OCI-LY1 (cell line): Measurements from ENCODE around the gene SAP30BP.

Experiments used
- H2AFZ ChIP-seq: fragments of 200-600 bp; sonication (generic), shearing (Covaris generic); 2 replicates; pipeline ENCODE4 v1.6.0; 2014; ENCODE audit warnings: antibody characterized with exemption, mild to moderate bottlenecking, low read length
- H3F3A ChIP-seq: fragments of 200-600 bp; sonication (generic), shearing (Covaris generic); 2 replicates; pipeline ENCODE4 v1.6.0; 2014; ENCODE audit warnings: mild to moderate bottlenecking, antibody characterized with exemption, low read length, moderate library complexity; ENCODE audit not compliant: insufficient read depth
- H3K27ac ChIP-seq: fragments of 200-600 bp; sonication (generic); 2 replicates; pipeline ENCODE4 v1.5.1; 2014; ENCODE audit warnings: low read length, mixed run types, mild to moderate bottlenecking, low read depth; ENCODE audit not compliant: poor library complexity, severe bottlenecking
- H3K27me3 ChIP-seq: fragments of 200-600 bp; sonication (generic); 2 replicates; pipeline ENCODE4 v1.6.0; 2014; ENCODE audit warnings: antibody characterized with exemption, mild to moderate bottlenecking, low read length, moderate library complexity; ENCODE audit not compliant: insufficient read depth
- H3K36me3 ChIP-seq: fragments of 200-600 bp; sonication (generic); 2 replicates; pipeline ENCODE4 v1.6.1; 2014; ENCODE audit warnings: mild to moderate bottlenecking, antibody characterized with exemption, low read length, moderate library complexity, mixed read lengths; ENCODE audit not compliant: insufficient read depth
- H3K4me1 ChIP-seq: fragments of 200-600 bp; sonication (generic); 2 replicates; pipeline ENCODE4 v1.5.1; 2014; ENCODE audit warnings: mild to moderate bottlenecking, low read length, moderate library complexity; ENCODE audit not compliant: insufficient read depth, severe bottlenecking
- H3K4me2 ChIP-seq: fragments of 200-600 bp; sonication (generic), shearing (Covaris generic); 2 replicates; pipeline ENCODE4 v1.6.1; 2014; ENCODE audit warnings: low read length
- H3K4me3 ChIP-seq: fragments of 200-600 bp; sonication (generic); 2 replicates; pipeline ENCODE4 v1.5.1; 2014; ENCODE audit warnings: low read length, low read depth, mild to moderate bottlenecking, mixed read lengths; ENCODE audit not compliant: poor library complexity, severe bottlenecking
- H3K79me2 ChIP-seq: fragments of 200-600 bp; shearing (Covaris generic); 2 replicates; pipeline ENCODE4 v1.6.1; 2016; ENCODE audit warnings: mixed run types, low read length, mixed read lengths; ENCODE audit not compliant: insufficient read depth
- H3K9ac ChIP-seq: fragments of 200-600 bp; sonication (generic), shearing (Covaris generic); 2 replicates; pipeline ENCODE4 v1.6.1; 2014; ENCODE audit warnings: mild to moderate bottlenecking, low read length, mixed read lengths
- H3K9me2 ChIP-seq: fragments of 200-600 bp; sonication (generic), shearing (Covaris generic); 2 replicates; pipeline ENCODE4 v1.6.1; 2014; ENCODE audit warnings: low read depth, mild to moderate bottlenecking, low read length, mixed read lengths
- H3K9me3 ChIP-seq: fragments of 200-600 bp; shearing (Covaris generic); 2 replicates; pipeline ENCODE4 v1.6.1; 2014; ENCODE audit warnings: low read length, mixed read lengths
- H4K20me1 ChIP-seq: fragments of 200-600 bp; sonication (generic), shearing (Covaris generic); 2 replicates; pipeline ENCODE4 v1.6.0; 2016; ENCODE audit warnings: mild to moderate bottlenecking, low read length; ENCODE audit not compliant: insufficient read depth
- CTCF ChIP-seq: fragments of 200-600 bp; sonication (generic), shearing (Covaris generic); IDR thresholded peaks from 2 replicates; pipeline ENCODE4 v1.5.1; 2017; ENCODE audit warnings: mild to moderate bottlenecking, antibody characterized with exemption, low read length, moderate library complexity, mixed read lengths
- EZH2 ChIP-seq: fragments of 200-600 bp; sonication (generic), shearing (Covaris generic); IDR thresholded peaks from 2 replicates; pipeline ENCODE4 v1.8.0; 2017; ENCODE audit warnings: borderline replicate concordance, mixed run types, mild to moderate bottlenecking, antibody characterized with exemption, low read length, moderate library complexity, mixed read lengths

The SAP30BP gene

DNA sequence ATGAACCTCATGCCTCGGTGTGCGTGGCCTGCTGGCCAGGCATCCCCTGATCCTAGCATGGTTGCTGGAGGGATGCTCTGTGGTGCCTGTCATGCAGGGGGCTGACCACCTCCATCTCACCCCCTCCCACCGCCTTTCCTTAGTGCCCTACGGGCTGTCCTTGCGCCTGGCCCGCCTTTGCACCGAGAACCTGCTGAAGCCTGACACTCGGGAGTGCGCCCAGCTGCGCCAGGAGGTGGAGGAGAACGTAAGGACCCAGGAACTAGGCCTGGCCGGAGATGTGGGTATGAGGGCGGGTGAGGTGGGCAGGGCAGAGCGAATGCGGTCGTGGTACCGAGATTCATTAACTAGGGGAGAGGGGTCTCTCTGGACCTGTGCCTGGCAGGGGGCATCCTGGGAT is 73.1 kb downstream of the SAP30BP start:
- Histone ChIP-seq H3K36me3 (no peaks in the 10 kb centered on the region), H3K27ac (no peak overlapping the region), H3K4me3 (no peak overlapping the region), H3K9me3 (no peaks in the 10 kb centered on the region), H3K79me2 (no peaks in the 10 kb centered on the region), H3K9me2 (no peaks in the 10 kb centered on the region), H2AFZ (no peak overlapping the region), H3F3A (no peaks in the 10 kb centered on the region), H3K27me3 (peaks cover 5% of the 10 kb centered on the region), H3K4me1 (peaks cover 10% of the 10 kb centered on the region), H4K20me1 (no peaks in the 10 kb centered on the region), H3K9ac (no peak overlapping the region), H3K4me2 (no peak overlapping the region)
- TF ChIP-seq EZH2 (no peak), CTCF (no peak)

- Histone ChIP-seq H2AFZ (no peak overlapping the region), H3K4me3 (no peak overlapping the region), H4K20me1 (no peaks in the 10 kb centered on the region), H3K27ac (no peak overlapping the region), H3K9ac (no peak overlapping the region), H3K4me2 (no peak overlapping the region), H3K36me3 (no peaks in the 10 kb centered on the region), H3F3A (no peaks in the 10 kb centered on the region), H3K9me3 (no peaks in the 10 kb centered on the region), H3K79me2 (no peaks in the 10 kb centered on the region), H3K9me2 (no peaks in the 10 kb centered on the region), H3K27me3 (peaks cover 5% of the 10 kb centered on the region), H3K4me1 (peaks cover 10% of the 10 kb centered on the region)
- TF ChIP-seq EZH2 (no peak), CTCF (no peak)
Observed at GRCh38 chr17:75740631-75741077, 73.5 kb downstream of the SAP30BP start.

DNA sequence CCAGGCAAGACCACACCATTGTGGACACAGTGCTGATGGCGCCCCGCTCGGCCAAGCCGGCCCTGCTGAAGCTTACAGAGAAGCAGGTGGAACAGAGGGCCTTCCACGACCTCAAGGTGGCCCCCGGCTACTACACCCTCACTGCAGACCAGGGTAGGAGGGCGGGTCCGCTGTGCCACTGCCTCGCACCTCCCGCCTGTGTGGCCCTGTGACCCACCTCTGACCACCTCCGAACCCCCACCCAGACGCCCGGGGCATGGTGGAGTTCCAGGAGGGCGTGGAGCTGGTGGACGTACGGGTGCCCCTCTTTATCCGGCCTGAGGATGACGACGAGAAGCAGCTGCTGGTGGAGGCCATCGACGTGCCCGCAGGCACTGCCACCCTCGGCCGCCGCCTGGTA is 75.2 kb downstream of the SAP30BP start:
- H3K4me2 ChIP-seq = no peak overlapping the region
- no peaks in the 10 kb centered on the region for H4K20me1 ChIP-seq
- H3K4me1 ChIP-seq = peaks cover 10% of the 10 kb centered on the region
- H3K27me3 ChIP-seq = peaks cover 5% of the 10 kb centered on the region
- no peaks in the 10 kb centered on the region for H3K9me3 ChIP-seq
- no peaks in the 10 kb centered on the region for H3K9me2 ChIP-seq
- H3K36me3 ChIP-seq = no peaks in the 10 kb centered on the region
- H3K27ac ChIP-seq = no peak overlapping the region
- no peaks in the 10 kb centered on the region for H3K79me2 ChIP-seq
- H3F3A ChIP-seq = no peaks in the 10 kb centered on the region
- TF ChIP-seq CTCF (no peak), EZH2 (no peak)
- no peak overlapping the region for H3K4me3 ChIP-seq
- H2AFZ ChIP-seq = no peak overlapping the region
- no peak overlapping the region for H3K9ac ChIP-seq
